IPS DF 19.7 (cell line): Measurements from ENCODE around the gene FOXL1.

ENCODE experiments used
- DNase-seq: peaks from one replicate; pipeline ENCODE4 v3.0.0-alpha.2; 2013; ENCODE audit warnings: low read depth, low spot score

The FOXL1 gene

DNA sequence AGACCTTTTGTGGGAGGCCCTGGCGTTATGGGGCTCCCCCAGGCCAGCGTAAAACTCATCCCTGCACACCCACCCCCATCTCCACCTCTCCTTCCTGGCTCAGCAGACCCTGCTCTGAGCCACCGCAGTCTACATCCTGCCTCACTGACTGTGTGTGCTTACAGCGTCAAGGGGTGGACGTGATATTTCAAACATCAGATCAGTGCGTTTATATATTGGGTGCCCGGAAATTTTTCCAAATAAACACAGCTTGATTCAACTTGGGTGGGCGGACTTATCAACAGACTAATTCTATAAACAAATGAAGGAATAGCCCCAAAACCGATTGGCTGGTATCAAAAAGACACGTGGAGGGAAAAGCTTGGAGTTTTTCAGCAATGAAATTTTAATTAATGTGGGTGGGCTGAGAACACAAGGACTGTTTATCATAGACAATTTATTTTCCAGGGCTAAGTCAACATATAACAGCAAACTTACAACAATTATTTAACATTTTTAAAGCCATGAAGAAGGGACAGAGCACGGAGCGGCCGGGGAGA is at the start of gene FOXL1:
Gene FOXL1, plus strand, starts transcription at position 489 of the 539 bp plus-strand sequence. CDS start 175 bp downstream, outside the sequence.
- DNase-seq = no peak

DNA sequence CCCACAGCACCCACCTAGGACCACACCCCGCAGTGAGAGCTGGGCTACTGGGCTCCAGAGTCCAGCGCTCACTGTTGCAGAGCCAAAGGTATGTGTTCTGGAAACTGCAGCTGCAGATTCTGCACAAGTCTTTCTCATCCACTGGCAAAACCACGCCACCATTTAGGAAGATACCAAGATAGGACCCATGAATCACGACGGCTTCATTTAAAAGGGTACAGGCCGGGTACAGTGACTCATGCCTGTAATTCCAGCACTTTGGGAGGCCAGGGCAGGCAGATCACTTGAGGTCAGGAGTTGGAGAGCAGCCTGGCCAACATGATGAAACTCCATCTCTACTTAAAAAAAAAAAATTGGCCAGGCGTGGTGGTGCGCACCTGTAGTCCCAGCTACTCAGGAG is 49.2 kb upstream of the FOXL1 start:
- no peak for DNase-seq

DNA sequence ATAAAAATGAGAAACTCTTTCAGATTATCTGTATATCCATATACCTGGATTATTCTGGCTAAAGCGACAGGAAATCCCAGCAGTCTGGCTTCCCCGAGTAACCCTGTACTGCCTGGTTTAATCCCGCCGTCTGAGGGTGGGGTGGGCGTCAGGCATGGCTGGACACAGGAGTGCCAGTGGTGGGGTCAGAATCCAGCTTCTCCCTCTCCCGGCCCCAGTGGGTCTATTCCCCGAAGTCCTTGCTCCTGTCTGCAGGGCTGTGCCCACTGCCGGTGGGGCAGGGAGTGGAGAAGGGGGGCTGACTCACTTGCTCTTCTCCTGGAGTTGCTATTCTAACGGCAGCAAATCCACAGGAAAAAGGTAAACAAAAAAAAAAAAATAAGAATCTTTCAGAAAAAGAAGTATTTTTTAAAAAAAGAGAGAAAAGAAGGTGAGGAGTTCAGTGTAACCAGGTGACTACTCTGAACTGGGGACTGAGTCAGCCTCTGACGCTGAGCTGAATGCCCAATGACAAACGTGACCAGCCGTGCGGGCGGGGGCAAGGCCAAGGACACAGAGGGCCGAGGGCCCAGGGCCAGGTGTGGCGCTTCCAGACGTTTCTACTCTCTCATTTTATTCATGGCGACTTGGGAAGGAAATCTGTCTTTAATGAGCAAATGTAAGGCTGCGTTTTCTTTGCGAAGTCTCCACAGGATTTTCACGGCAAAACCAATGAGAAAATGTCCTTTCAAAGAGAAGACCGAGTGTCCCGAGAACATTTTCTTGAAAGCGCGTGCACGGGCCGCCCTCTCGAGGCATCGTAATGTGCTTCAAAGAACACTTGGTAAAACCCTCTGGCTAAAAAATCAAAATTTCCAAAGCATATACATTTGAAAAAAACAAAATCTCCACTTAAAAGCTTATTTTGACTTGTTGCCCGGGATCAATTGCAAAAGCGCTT is 47.8 kb upstream of the FOXL1 start:
- no peak for DNase-seq

DNA sequence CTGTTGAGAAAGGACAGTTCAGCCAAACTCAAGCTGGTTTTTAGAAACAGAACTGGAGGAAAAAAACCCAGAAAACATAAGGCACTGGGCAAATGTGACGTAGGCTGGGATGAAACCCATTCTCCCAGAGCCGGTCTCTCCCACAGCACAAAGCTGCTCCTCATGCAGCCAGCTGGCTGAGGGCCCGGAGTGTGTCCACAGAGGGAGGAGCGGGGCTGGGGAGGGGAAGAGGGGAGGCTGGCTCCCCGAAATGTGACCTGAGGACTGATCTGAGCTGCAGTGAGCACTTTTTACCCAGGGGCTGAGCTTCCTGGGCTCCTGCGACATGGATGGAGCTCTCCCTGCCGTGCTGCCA is 47.2 kb upstream of the FOXL1 start:
- DNase-seq = no peak

DNA sequence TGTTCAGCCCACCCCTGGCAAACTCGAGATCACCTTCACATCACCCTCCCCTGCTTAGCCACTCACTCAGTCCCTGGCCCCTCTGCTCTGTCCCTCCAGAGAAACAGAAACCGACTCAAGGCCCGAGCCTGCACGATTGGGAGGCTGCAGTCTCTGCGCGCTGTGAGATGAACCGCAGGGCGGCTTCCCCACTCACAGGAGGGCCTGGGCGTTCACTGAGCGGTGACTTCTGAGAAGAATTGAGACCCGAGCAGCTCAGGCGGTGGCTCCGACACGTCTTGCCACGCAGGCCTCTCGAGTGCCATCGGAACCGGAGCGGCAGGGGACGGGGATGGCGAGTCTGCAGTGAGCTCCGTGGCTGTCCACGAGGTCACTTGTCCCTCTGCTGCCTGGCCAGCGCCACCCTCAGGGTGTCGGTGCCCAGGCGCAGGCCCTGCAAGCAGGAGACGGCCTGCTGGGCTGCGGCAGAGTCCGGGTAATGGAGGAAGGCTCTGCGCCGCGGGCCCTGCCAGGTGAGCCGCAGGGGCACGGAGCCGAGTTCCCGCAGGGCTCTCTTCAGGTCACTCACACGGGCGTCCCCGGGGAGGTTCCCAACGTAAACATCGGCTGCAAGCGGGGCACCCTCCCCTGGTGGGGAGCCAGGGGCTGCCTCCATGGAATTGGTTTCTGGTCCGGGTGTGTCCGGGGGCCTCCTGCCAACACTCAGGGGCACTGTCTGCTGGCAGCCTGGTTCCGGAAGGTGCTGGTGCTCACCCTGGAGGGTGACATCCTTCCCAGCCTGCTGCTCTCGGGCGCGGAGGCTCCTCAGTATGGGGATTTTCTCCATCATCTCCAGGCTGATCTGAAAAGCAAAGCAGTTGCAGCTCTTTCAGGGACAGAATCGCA is 46.5 kb upstream of the FOXL1 start:
- DNase-seq = no peak

DNA sequence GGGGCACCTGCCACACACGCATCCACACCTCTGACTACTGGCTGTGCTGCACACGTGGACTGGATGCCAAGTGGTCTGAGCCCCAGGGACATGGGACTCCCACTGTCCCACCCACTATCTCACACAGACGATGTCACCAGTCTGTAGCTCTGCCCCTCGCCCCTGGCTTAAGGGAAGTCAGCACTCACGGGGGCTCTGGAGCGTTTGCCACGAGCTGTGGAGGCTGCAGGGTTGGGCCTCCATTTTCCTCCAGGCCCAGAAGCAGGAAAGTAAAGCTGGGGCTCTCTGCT is 45.9 kb upstream of the FOXL1 start:
- DNase-seq = no peak

DNA sequence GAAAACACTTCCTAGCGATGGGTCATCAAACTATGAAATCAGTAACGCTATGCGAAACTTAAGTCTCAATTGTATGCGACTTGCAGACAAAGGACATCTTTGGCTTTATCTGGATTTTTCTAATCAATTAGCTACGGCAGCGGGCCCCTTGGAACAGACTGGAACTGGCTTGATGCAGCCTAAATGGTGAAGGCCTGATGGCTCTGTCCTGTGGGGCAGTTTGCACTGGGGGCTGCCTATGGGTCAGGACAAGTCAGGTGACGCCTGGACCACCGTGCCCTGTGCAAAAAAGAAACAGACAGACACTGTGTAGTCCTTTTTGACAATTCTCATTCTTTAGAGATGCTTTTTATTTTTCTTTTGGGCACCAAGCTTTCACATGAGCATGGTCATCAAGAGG is 45.3 kb upstream of the FOXL1 start:
- no peak for DNase-seq

DNA sequence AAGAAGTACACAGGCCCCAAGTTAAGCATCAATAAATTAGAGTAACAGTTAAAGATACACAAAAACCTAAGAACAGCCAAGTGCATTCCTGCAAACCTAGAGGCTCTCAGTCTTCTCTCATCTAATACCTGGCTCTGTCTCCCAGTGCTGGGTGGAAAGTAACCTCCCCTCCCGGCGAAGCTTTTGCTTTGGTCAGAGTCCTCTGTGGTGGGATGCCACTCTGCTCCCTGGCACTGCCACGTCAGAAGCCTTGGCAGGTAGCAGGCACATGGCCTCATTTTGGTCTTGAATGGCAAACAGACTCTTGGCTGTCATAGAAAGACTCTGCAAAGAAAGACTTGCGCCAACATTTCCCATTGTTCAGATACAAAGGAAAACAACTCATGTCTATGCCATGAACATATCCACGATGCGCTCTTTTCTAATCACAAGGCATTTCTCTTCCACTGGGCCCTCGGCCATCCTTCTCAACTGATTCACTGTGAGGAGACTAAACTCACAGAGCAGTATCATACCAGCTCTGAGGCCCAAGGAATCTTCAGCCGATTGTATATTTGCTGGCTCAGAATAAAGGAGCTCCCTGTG is 44.5 kb upstream of the FOXL1 start:
- no peak for DNase-seq

DNA sequence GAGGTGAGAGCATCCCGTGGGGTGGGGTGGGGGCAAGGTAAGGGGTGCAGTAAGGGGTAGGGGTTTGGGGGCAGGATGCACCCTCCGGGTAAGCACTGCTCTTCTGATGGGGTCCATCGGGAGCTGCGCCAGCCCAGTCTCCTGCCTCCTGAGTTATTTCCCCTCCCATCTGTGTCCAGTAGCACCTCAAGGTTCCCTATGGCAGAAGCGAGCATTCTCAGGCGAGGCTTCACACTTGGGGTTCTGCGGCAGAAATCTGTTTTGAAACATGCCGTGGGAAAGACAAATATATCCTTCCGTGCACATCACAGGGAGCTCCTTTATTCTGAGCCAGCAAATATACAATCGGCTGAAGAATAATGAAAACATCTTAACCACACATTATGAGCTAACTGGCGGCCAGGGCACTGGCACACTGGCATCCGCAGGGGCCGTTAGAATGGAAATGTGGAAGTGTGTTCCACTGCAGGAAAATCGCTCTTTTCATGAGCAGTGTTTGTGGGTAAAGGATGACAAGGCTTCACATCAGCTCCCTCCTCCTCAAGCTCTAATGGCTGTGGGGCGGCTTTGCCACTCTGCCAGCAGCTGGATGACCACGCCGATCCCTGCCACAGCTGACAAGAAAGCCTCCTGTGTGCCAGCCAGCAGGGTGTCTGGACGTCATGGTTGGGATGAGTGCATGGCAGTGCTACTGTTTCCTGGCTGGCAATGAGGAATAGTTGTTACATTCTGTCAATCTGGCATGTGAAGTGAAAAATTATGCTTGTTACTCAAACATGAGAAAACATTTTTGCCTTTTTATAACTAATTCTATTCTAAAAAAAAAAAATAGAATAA is 43.4 kb upstream of the FOXL1 start:
- DNase-seq = no peak

DNA sequence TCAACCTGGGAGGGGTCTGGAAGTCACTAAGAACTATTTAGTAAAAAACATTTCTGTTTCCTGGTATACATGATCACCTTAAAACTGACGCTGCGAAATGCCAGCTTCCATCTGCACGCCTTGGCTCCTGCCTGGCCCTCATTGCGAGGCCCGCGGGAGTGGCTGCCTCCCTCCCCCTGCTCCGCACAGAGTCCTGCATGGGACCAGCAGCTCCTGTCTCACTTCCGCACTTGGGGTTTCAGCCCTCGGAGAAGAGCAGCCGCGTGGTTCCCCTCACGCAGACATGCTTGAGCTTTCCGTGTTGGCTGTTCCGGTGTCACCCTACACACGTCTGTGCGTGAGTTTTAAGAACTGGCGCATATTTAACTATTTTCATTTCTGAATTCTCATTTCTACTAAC is 41.7 kb upstream of the FOXL1 start:
- no peak for DNase-seq

DNA sequence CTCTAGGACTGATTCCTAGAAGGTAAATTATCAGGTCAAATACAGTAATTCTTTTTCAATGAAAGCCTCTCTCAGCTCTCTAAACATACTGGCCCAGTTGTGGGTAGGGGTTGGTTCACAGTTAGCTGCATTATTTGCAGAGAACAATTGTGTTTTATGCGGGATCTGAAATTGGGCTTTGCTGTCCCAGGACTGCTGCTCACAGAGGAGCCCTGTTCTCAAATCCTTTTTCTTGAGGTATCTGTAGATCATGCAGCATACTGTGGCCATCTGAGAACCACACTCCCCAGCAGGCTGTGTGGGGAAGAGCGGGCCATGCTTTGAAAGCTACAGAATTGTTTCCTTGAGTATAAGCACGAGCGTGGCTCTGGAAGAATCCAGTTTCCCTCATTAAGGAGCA is 40.9 kb upstream of the FOXL1 start:
- no peak for DNase-seq

DNA sequence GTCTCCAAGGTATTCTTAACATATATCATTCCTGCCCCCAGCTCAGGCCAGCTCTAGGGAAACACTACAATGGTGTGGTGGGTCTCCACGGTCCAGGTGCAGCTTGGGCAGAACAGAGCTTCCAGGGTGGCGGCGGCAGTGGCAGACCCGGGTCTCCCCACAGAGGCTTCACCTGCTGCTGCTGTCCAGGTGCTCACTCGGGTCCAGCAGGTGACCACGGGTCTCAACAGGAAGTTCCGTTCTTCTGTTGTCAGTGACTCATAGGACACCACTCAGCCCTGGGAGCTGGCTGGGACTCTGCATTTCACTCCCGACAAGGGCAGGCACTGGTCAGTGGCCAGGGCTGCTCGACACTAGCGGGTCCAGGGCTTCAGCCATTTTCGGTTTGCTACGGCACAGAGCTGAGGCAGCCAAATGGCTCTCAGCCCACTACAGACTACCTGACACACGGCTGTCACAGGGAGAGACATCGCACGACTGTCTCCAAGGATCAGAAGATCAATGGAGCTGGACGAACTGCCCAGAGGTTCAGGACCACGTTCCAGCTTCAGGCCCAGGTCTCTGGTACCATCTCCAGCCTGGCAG is 40.1 kb upstream of the FOXL1 start:
- DNase-seq = no peak

DNA sequence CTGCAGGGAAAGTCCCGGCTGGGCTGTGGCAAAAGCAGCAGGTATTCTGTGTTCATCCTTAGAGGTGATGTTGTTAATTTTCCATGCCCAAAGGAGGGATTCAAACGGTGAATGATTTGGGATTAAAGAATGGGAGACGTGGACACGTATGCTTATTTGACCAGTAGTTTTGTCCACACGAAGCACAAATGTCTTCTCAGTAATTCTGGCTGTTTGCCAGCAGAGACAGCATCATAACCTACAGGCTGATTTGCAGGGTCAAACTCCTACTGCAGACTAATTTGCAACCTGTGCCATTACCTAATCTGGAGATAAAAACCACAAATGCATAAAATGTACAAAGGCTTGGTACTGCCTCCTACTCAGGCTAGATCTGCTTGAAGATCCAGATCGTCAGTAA is 37.5 kb upstream of the FOXL1 start:
- DNase-seq = no peak

DNA sequence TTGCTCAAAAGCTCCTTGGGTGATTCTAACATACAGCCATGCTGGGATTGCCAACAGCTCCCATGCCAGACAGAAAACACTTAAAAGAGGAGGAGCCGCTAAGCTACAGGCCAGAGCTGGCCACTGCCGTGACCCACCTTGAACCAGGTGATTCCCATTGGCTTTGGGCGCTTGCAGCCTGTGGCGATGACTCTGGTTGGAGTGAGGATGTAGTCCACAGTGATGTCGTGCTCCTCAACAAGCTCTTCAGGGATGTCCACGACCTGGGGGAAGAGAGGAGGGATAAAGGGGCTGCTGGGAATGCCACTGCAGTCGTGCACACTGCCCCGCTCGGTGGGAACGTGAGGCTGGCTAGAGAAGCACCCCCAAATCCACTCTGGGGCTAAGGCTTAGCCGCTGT is 36.8 kb upstream of the FOXL1 start:
- no peak for DNase-seq

DNA sequence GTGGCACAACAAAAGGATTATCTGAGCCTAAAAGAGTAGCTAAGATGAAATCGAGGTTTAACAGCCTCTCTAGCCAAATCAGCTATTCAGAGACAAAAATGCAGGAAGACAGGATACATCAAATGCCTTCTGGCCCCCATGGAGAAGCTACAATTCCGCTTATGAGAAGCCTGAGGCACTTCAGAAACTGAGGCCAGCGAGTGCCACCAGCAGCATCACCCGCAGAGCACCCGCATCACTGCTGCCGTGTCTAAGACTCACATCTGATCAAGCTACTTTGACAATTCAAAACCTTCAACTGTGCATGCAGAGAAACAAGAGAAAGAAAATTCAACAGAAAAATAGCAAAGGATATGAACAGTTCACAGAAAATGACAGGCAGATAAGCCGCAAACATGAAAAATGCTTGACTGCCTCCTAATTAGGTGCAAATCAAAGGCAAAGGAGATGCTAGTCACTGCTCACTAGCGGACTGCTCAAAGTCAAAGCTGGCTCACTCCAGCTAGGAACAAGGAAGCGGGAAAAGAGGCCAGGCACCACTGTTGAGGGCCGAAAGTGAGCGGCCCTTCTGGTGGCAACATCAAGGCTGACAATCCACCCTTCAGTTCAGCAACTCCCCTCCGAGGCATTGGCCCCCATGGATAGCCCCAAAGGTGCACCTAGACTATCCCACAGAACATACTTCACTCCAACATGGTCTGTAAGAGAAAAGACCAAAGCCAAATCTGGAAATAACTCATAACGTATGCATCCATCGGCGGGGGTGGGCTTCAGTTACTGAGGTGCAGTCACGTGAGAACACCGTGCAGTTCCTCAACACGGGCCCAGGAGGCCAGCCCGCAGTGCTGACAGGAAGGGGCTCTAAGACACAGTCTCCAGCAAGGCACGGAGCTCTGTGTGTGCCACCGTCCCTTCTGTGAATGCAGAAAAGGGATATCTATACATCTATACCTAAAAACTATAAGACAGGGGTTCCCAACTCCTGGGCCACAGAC is 35.3 kb upstream of the FOXL1 start:
- DNase-seq = no peak

DNA sequence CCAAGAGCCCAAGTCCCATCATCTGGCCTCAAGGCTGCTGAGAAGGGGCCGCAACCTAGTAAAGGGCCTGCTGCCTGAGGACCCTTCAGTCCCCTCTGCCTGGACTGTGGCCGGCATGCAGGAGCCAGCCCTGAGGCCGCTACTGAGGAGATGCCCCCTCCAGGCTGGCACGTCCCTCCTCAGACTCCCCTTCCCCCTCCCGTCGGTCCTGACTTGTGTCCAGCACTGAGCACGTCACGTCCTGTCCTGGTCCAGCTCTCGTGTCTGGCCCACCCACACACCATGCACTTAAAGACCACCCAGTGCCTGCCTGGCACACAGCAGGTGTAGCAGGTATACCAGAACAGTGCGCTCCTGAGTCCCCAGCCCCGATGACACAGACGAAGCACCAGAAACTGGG is 32.9 kb upstream of the FOXL1 start:
- no peak for DNase-seq

DNA sequence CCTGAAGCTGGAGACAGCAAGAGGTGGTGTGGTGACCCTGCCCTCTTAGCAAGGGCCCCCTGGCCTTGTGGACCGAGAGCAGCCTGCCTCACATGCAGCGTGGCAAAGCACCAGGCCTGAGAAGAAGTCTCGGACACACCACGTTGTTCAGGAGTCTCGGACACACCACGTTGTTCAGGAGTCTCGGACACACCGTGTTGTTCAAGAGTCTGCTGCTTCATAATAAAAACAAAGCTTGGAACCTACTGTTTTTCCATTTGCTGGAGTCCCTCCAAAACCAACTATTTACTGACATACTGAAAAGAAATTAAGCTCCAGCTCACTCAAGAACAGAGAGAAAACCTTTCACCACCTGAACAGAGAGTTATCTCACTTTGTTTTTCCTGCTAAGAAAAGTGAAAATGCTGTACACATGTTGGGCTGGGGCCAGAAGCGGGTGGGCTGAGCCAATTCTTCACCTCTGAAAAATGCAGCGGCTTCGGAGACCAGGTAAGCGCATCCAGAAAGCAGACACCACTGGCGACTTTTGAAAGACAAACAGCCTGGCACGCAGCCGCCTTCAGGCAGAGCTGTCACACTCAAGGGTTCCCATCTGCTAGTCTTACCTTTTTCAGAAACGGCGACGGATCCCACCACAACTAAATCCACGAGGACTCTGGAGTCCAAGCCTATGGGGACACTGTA is 32.3 kb upstream of the FOXL1 start:
- DNase-seq = no peak

DNA sequence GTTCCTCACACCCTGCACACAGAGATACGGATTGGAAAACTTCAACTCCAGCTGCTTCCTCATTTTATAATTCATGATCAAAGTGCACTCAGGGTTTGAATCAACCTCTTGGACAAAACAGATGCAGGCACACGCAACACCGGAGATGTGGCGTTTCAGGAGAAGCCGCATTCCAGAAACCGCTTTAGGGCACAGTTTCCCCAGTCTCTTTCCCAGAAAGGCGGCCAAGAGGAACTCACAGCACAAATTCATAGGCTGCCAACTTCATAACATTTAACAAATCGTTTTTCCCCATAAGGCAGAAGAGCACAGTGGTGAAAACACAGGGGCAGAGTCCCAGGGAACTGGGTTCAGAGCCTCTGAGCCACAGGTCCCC is 31.7 kb upstream of the FOXL1 start:
- no peak for DNase-seq

DNA sequence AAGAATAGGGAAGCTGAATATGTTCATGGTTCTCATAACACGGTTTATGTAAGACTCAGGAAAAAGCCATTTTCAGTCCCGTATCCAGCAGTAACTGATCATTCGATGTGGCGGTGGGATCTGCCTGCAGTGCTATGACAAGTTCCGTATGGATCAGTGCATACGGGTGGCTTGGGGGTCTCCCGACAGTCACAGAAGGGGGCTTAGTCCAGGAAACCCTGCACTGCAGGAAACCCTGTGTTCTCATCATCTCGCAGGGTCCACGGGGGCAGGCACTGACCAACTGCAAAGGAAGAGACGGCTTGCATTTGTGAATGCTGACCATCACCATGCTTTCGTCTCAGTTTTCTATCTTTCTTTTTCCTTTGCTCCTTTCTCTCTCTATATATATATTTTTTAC is 31.1 kb upstream of the FOXL1 start:
- no peak for DNase-seq
